Measurements from ENCODE around the gene PACRG. TPM values are rescaled to one million over a fixed set of nuclear protein-coding genes. Genes with fewer than 3 reads are reported as not detected.

Gene PACRG
- total and polyA plus RNA-seq, 10 of the 15 experiments (the other 5 are each of a cell fraction or from before 2014, with no cell fraction given) = not detected

DNA sequence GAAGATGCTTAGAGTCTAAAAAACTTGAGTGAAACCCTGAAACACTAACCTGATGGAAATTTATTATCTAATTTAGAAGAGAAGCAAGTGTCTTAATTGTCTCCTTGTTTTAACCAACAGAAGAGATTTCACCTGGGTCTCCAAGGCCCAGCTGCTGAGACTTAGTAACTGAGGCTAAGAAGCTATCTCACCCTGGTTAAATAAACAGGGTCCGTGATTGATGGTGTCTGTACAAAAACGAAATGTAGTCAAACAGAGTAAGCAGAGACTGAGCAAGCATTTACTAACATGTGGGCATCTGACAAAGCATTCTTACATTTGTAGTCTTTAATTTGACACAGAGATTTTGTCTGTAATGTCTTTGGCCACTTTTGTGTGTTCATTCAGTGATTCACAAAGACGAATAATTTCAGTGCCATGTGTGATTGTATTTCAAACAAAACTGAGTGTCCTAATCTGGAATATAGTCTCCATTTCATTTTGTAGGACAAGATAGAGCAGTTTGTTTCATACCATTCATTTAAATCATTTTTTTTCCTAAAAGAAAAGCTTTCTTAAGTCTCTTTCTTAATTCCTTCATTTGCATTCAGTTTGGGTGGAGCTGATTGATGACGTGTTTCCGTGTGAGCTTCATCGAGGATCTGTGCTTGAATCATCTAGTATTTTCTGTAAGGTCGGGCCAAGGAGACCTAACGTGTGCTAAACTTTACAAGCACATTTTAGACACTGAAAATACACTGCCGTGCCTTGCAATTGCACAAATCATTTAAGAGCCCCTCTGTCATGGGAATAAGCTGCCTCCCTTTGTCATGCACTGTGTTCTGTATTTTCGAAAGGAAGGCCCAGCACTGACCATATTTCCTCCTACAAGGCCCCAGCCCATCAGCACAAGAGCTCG, 516.2 kb downstream of the PACRG start:
- SMC1A ChIA-PET (ENCODE audit: uncharacterized antibody, unreplicated experiment) = interaction anchor here (0.6 kb wide), 1 partner anchor 46 kb away, joined by 3 read pairs; no protein-coding TSS in a partner anchor
- POLR2A ChIA-PET = no interaction called here
- TF ChIP-seq KAT2A (conservative IDR thresholded peaks at IDR 0.05; ENCODE audit: control insufficient read depth, low read depth, low read length) = no peak
- TF ChIP-seq, protein P1, sequence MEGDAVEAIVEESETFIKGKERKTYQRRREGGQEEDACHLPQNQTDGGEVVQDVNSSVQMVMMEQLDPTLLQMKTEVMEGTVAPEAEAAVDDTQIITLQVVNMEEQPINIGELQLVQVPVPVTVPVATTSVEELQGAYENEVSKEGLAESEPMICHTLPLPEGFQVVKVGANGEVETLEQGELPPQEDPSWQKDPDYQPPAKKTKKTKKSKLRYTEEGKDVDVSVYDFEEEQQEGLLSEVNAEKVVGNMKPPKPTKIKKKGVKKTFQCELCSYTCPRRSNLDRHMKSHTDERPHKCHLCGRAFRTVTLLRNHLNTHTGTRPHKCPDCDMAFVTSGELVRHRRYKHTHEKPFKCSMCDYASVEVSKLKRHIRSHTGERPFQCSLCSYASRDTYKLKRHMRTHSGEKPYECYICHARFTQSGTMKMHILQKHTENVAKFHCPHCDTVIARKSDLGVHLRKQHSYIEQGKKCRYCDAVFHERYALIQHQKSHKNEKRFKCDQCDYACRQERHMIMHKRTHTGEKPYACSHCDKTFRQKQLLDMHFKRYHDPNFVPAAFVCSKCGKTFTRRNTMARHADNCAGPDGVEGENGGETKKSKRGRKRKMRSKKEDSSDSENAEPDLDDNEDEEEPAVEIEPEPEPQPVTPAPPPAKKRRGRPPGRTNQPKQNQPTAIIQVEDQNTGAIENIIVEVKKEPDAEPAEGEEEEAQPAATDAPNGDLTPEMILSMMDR (IDR thresholded peaks at IDR 0.05 in 2 of 3, conservative IDR thresholded peaks at IDR 0.05 in 1 of 3; ENCODE audit: control insufficient read depth in 2 of 3, extremely low read depth in 1 of 3, insufficient read depth in 1 of 3, low read depth in 3 of 3, low read length in 3 of 3) = no peak
- no peak for TF ChIP-seq SMAD1 (IDR thresholded peaks at IDR 0.05; ENCODE audit: low read depth, partially characterized antibody)
- TF ChIP-seq ATF2 (IDR thresholded peaks at IDR 0.05; ENCODE audit: low read length) = no peak
- TF ChIP-seq FOS (IDR thresholded peaks at IDR 0.05; ENCODE audit: borderline replicate concordance, extremely low read depth, insufficient read length) = no peak
- TF ChIP-seq EGR1 (IDR thresholded peaks at IDR 0.05; ENCODE audit: borderline replicate concordance in 1 of 2, low read depth in 2 of 2, low read length in 2 of 2) = no peak
- no peak for TF ChIP-seq MYC (IDR thresholded peaks at IDR 0.05; ENCODE audit: insufficient read depth, insufficient read length, insufficient replicate concordance, low read length, severe bottlenecking)
- no peak for TF ChIP-seq TARDBP (IDR thresholded peaks at IDR 0.05; ENCODE audit: borderline replicate concordance)
- TF ChIP-seq PAX8 (IDR thresholded peaks at IDR 0.05) = no peak
- no peak for TF ChIP-seq MXI1 (IDR thresholded peaks at IDR 0.05; ENCODE audit: low read depth, low read length)
- no peak for TF ChIP-seq JUND (IDR thresholded peaks at IDR 0.05; ENCODE audit: low read depth, low read length)
- no peak for TF ChIP-seq ZNF622 (IDR thresholded peaks at IDR 0.05)

More for the DNA sequence above, 516.2 kb downstream of the PACRG start:
- no peak overlapping the region for H3K27ac ChIP-seq (ENCODE audit: control insufficient read depth, insufficient read depth)
- DNase-seq (ENCODE audit: low read depth, low spot score) (no peak), FAIRE-seq (no peak), ATAC-seq (no peak)
- in situ Hi-C loops (cut with MboI) (no loop called here), intact Hi-C loops (cut with micrococcal nuclease; ENCODE audit: unreplicated experiment) (no loop called here)
- H4K20me1 ChIP-seq (ENCODE audit: control insufficient read depth, insufficient read depth) = no peaks in the 10 kb centered on the region
- 31% methylated on average over 11 of the region's 11 CpGs for WGBS (ENCODE audit: insufficient coverage, insufficient replicate concordance, low lambda C conversion rate, missing lambda C conversion rate)
- RAD21 ChIA-PET (ENCODE audit: unreplicated experiment) = no interaction called here
- no peaks in the 10 kb centered on the region for H3K4me1 ChIP-seq (ENCODE audit: control insufficient read depth, insufficient read depth, low read length)
- no peaks in the 10 kb centered on the region for H3K79me2 ChIP-seq (ENCODE audit: control insufficient read depth, insufficient read depth, low read length)
- no peak overlapping the region for H3K4me3 ChIP-seq
- H3K4me2 ChIP-seq (ENCODE audit: control insufficient read depth, insufficient read depth) = no peak overlapping the region
- CTCF ChIA-PET = no interaction called here
- no peaks in the 10 kb centered on the region for H3K9me3 ChIP-seq (replicated peaks; ENCODE audit: control insufficient read depth, insufficient read depth, low read length)
- no peaks in the 10 kb centered on the region; a peak in 1 of 4 replicates for H3K27me3 ChIP-seq (replicated peaks in 1 of 2; ENCODE audit: control insufficient read depth in 2 of 2, insufficient read depth in 2 of 2, low read length in 1 of 2)
- H2AFZ ChIP-seq (ENCODE audit: control insufficient read depth, low read depth, low read length) = no peak overlapping the region
- H3K36me3 ChIP-seq (ENCODE audit: control insufficient read depth in 2 of 2, insufficient read depth in 2 of 2, low read length in 1 of 2) = no peaks in the 10 kb centered on the region
- BruUV-seq (replicated peaks) = no TSS peak
- H3K9ac ChIP-seq (ENCODE audit: control insufficient read depth, insufficient read depth, low read length) = no peak overlapping the region
